Muscle of arm (tissue), 12 donors: ENCODE measurements around the gene ZCCHC24. TPM values are rescaled to one million over a fixed set of nuclear protein-coding genes. Genes with fewer than 3 reads are reported as not detected.

ENCODE experiments used
- DNase-seq: peaks from one replicate; pipeline ENCODE4 v3.0.0-alpha.2; 2013
- polyA plus RNA-seq, 12 donors: library from polyadenylated mRNA; unstranded; fragments of 120-200 nt; gene quantifications; one replicate each; pipeline ENCODE4 v1.2.1, GENCODE V29; 2013; ENCODE audit not compliant: insufficient read length in 12 of 12

Gene ZCCHC24
- polyA plus RNA-seq, 12 donors, result 47.0 to 84.0 (median 60.4) TPM; not detected in 1

DNA sequence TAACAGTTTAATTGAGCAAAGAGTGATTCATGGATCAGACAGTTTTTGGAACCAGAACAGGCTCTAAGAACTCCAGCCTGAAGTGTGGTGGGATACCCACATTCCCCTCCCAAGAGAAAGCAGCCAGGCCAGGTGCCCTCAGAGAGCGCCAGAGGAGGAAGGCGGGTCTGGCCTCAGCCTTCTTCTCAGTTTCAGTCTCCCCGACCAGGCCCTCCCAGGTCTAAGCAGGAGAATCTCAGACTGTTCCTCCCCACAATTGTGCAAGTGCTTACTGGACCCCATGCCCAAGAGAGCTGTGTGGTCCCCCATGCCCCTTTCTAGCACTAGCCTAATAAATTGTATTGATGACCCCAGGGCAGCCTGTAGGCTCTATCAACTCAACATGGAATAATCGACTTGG is 72.6 kb downstream of the ZCCHC24 start:
- no peak for DNase-seq

GRCh38 chr10:79367426-79368189 is 77.8 kb downstream of the ZCCHC24 start:
- DNase-seq, result no peak

DNA sequence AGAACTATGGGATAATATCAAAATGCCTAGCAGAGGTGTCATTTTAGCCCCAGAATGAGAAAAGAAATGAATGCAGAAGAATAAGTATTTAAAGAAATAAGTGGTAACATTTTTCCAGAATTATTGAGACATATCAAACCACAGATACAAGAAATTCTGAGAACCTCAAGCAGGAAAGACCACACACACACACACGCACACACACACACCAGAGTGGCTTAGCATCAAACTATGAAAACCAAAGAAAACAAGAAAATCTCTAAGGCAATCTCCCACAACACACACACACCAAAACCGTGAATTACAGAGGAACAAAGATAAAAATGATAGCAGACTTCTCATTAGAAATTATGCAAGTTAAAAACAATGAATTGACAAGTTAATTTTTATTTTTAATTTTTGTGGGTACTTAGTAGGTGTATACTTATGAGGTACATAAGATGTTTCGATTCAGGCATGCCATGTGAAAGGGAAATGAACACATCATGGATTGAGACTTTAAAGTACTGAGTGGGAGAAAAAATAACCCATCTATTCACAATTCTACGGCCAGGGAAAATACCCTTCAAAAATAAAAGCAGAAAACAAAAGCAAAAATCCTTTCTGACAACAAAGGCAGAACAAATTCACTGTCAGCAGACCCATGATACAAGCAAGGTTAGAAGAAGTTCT is 83.6 kb downstream of the ZCCHC24 start:
- DNase-seq, result no peak

DNA sequence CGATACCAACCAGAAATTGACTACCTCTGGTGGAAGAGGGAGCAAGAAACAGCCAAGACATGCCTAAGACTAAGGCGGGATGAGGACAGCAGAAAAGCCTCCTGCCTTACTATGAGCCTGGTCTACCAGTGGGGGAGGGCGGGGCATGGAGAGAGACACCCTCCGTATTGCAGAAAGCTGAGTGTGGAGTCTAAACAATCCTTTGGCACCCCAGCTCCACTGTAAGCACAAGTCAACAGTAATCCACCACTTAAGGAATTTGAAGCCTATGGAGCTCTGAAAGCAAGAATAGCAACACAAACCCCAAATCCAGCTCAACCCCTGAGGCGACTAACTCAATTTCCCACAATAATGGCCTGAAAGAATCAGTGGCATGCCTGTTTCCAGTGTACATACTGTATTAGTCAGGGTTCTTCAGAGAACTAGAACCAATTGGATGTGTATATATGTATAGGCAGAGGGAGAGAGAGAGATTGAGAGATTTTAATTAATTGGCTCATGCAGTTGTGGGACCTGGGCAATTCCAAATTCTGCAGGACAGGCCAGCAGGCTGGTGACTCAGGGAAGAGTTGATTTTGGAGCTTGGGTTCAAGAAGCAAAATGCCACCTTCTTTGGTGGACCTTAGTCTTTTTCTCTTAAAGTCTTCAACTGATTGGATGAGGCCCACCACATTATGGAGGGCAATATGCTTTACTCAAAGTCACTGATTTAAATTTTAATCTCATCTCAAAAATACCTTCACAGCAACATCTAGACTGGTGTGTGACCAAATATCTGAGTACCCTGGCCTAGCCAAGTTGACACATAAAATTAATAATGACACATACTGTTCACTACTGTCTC is 84.7 kb downstream of the ZCCHC24 start:
- DNase-seq, result no peak

DNA sequence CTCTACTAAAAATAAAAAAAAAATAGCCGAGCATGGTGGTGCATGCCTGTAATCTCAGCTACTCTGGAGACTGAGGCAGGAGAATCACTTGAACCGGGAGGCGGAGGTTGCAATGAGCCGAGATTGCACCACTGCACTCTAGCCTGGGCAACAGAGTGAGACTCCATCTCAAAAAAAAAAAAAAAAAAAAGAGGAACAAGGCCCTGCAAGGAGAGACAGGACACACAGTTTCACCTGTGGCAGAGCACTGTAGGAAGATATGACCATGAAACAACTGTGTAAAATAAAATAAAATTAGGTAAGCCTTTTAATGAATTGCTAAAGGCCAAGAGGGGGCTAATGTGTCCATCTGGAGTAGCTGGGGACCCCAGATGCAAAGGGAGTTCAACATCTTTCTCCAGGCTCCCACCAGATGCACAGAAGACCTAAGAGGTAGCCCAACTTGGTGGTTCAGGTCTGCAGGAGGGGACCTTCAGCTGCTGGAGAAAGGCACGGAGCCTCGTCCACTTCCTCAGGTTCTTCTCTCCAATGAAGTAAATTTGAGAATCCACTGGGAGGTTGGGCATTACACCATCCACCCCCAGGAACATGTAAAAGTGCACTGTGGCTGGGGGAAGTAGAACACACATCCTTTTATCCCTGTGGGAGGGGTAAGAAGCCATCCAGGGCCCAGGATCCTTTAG is 85.5 kb downstream of the ZCCHC24 start:
- DNase-seq, result no peak

GRCh38 chr10:79358811-79359210 is 86.6 kb downstream of the ZCCHC24 start:
- DNase-seq, result no peak

- DNase-seq, result no peak
These were observed 88.2 kb downstream of the ZCCHC24 start for GRCh38 chr10:79357180-79357579.

DNA sequence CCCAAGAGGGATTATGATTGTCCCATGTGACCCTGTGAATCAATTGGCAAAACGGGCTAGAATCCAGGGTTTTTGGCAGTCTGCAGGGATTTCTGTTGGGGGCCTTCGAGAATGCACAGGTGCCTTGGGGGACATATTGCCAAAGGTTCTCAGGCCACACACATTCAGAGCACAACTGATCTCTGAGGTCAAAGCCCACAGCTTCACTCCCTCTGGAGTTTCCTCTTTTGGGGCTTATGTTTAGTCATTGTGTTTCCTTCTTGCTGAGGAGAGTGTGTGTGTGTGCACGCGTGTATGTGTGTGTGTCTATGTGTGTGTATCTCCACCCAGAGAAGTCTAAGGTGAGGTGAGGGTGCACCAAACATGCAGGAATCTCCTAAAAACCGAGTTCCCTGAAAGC is 89.3 kb downstream of the ZCCHC24 start:
- no peak for DNase-seq

DNA sequence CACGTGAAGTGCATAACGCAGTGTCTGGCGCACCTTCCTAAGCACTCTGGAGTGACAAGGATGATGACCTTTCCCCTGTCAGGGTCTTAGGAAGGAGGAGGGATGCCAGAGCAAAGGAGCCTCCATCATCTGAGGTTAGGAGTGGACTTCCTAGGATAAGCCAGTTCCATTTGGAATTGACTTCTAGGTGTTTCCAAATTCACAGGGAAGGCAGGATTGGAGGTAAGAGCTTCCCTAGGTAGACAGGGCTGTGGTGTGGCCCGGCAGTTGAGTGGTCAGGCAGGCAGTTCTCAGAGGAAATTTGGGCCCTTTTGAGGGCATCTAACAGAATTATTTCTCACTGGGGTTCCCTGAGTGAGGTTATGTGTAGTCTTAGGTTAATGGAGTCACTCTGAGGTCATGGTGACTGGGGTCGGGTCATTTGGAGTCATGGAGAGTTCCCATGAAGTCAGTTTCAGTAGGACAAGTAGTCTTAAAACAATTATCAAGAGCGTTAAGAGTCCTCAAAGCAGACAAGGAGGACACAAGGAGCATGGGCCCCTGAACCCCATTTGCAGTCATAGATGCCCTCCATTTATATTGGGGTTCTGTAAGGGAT is 89.9 kb downstream of the ZCCHC24 start:
- no peak for DNase-seq

- no peak for DNase-seq
These were observed 90.8 kb downstream of the ZCCHC24 start for GRCh38 chr10:79354615-79355014.

GRCh38 chr10:79354141-79354540 is 91.3 kb downstream of the ZCCHC24 start:
- DNase-seq, result no peak

DNA sequence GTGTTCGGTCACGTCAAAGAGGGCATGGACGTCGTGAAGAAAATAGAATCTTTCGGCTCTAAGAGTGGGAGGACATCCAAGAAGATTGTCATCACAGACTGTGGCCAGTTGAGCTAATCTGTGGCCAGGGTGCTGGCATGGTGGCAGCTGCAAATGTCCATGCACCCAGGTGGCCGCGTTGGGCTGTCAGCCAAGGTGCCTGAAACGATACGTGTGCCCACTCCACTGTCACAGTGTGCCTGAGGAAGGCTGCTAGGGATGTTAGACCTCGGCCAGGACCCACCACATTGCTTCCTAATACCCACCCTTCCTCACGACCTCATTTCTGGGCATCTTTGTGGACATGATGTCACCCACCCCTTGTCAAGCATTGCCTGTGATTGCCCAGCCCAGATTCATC is 91.7 kb downstream of the ZCCHC24 start:
- no peak for DNase-seq

DNA sequence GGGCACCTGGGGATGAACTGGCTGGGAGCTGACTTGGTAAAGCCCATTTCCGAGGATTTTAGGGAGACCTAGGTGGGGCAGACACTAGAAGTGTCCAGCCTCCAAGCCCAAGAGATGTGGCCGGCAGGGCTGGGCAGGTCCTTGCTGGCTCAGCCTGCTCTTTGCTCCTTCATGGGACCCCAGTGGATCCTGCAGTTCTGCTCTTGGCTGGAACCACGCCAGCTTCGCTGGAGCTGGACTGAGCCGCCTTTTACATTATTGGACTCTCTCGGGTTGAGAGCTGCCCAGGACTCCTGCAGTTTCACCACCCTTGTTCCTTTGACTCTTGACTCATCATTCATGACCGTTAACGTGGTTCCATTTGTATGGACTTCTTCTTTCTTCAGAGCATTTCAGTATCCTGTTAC is 92.4 kb downstream of the ZCCHC24 start:
- no peak for DNase-seq

DNA sequence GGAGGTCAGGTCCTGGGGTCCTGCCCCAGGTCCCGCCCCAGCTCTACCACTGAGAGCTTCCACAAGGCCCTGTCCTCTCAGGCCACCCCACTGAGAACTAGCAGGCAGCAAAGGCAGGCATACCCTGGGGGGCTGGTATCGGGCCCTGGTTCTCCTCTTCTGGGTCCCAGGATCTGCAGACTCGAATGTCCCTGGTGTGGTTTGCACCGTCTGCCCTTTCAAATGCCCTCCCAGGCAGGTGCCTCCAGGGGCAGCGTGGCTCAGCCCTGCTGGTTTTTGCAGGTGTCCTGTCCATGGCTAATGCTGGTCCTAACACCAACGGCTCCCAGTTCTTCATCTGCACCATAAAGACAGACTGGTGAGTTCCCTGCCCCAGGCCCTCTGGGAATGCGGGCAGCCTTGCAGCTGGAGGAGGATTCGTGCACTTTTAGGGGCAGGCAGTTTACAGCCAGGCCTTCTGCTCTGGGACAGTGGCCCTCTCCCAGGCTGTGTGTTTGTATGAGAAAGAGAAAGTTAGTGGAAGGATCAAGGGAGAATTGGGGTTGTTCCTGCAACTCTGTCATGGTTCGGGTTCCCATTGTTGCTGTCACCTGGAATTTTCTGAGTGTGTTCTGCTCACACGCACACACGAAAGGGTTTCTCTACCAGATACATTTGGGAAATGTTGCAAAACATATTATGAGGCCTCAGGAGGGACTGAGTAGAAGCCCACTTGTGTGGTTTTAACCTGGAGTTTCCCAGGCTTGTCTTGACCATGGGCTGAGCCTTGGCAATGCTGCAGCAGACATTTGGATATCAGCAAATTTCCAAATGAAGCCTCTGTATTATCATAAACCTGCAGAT is 93.2 kb downstream of the ZCCHC24 start:
- no peak for DNase-seq

- no peak for DNase-seq
These were observed 94.1 kb downstream of the ZCCHC24 start for GRCh38 chr10:79351332-79351731.

DNA sequence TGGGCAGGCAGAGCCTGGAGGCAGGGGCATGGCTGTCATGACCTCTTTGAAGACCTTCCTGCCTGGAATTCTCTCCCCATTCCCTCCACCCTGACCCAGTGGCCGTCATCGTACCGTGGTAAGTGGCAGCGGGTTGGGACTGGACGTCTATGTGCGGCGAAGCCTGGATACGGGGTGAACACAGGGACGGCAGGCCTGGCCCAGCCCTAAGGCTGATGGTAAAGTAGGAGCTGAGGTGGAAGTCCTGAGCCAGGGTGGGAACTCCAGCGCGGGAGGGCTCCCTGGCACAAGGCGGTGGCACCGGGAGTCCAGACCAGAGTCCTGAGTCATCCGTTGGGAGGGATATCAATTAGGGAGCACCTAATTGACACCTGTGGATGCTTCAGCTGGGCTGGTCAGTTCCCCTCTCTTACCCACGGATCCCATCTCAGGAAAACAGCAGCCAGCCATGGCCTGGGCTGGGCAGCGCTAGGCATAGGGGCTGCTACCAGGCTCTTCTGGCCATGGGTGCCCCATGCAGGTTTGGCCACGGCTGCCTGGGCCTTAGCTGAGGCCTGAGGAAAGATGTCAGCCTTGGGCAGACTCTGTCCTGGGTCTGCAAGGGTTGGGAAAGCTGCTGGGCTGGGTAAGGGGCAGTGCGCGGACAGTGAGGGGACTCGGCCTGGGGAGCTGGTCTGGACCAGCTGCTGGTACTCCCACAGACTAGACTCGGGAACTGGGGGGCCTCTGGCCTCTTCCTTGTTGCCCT is 94.8 kb downstream of the ZCCHC24 start:
- DNase-seq, result no peak

- DNase-seq, result no peak
These were observed 95.5 kb downstream of the ZCCHC24 start for GRCh38 chr10:79349766-79350406.

- no peak for DNase-seq
These were observed 96.3 kb downstream of the ZCCHC24 start for GRCh38 chr10:79349072-79349491.

DNA sequence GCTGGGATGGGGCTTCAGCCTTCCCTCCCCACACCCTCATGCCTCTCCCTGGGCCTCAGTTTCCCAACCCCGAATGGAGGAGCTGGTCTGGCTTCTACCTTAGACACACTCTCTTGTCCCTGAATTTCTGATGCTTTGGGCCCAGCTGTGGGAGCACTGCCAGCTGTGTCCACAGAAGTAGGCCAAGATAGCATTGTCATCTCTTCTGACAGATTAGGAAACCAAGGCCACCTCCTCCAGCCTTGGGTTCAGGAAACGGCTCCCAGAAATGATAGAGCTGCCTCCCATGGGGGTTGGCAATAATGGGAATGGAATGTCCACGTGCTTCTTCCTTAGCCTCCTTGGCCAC is 96.8 kb downstream of the ZCCHC24 start:
- DNase-seq, result no peak
